SK-N-SH (cell line): ENCODE measurements around the gene TMEM62. TPM values are rescaled to one million over a fixed set of nuclear protein-coding genes. Genes with fewer than 3 reads are reported as not detected.

Source experiments
- CTCF ChIA-PET: fragments of 300-600, 350-600 bp; formaldehyde crosslinking; extraction: SDS; loops from one replicate; lab custom pipeline; 2021; lab: Yijun Ruan, JAX
- POLR2A ChIA-PET: fragments of 350-600 bp; sonication (Branson Sonifier 250); formaldehyde crosslinking; extraction: SDS; loops from one replicate; lab custom pipeline; 2020; ENCODE audit warnings: antibody characterized with exemption, inconsistent platforms; lab: Yijun Ruan, JAX
- DNase-seq: peaks from one replicate; pipeline ENCODE4 v3.0.0; 2012
- H2AFZ ChIP-seq: fragments of 200-600 bp; sonication (generic); 2 replicates; pipeline ENCODE4 v1.8.1; 2016; ENCODE audit warnings: antibody characterized with exemption, mild to moderate bottlenecking, low read depth
- H3F3A ChIP-seq: fragments of 200-600 bp; sonication (generic); replicated peaks from 2 replicates; pipeline ENCODE3; 2016; ENCODE audit warnings: antibody characterized with exemption, mild to moderate bottlenecking; ENCODE audit not compliant: insufficient read depth
- H3K27ac ChIP-seq, 2 experiments: fragments of 200-500 bp in 1 of 2; fragments of 200-600 bp in 1 of 2; sonication (Bioruptor generic) in 1 of 2; sonication (generic), shearing (Covaris generic) in 1 of 2; 2 replicates each; pipeline versions ENCODE4 v1.5.1 to v1.6.1; 2014 to 2016; ENCODE audit warnings: low read depth in 2 of 2, inconsistent platforms in 1 of 2, low read length in 1 of 2, mild to moderate bottlenecking in 1 of 2, mixed read lengths in 1 of 2
- H3K27me3 ChIP-seq: fragments of 200-600 bp; sonication (generic), shearing (Covaris generic); 2 replicates; pipeline ENCODE4 v1.6.1; 2016; ENCODE audit warnings: mixed run types; ENCODE audit not compliant: insufficient read depth
- H3K36me3 ChIP-seq, 2 experiments: fragments of 200-500 bp in 1 of 2; fragments of 200-600 bp in 1 of 2; sonication (Bioruptor generic) in 1 of 2; sonication (generic) in 1 of 2; replicated peaks in 1 of 2; 2 replicates each; pipeline versions ENCODE3 to v1.5.1; 2014 to 2016; ENCODE audit warnings: low read length in 1 of 2, mild to moderate bottlenecking in 1 of 2; ENCODE audit not compliant: insufficient read depth in 2 of 2, control insufficient read depth in 1 of 2
- H3K4me1 ChIP-seq, 2 experiments: fragments of 200-500 bp in 1 of 2; fragments of 200-600 bp in 1 of 2; sonication (Bioruptor generic) in 1 of 2; sonication (generic), shearing (Covaris generic) in 1 of 2; 2 replicates each; pipeline versions ENCODE4 v1.5.1 to v1.6.1; 2014 to 2016; ENCODE audit warnings: low read depth in 1 of 2, low read length in 1 of 2, mixed run types in 1 of 2; ENCODE audit not compliant: insufficient read depth in 2 of 2, control insufficient read depth in 1 of 2
- H3K4me2 ChIP-seq: fragments of 200-600 bp; sonication (generic), shearing (Covaris generic); 2 replicates; pipeline ENCODE4 v1.6.1; 2017; ENCODE audit warnings: mixed run types
- H3K4me3 ChIP-seq, 2 experiments: fragments of 200-500 bp in 1 of 2; fragments of 200-600 bp in 1 of 2; sonication (Bioruptor generic) in 1 of 2; sonication (generic), shearing (Covaris generic) in 1 of 2; 2 replicates each; pipeline versions ENCODE4 v1.5.1 to v1.8.1; 2014 to 2016; ENCODE audit warnings: low read depth in 2 of 2, inconsistent platforms in 1 of 2, low read length in 1 of 2, mild to moderate bottlenecking in 1 of 2, mixed read lengths in 1 of 2, moderate library complexity in 1 of 2
- H3K79me2 ChIP-seq: fragments of 200-600 bp; sonication (generic); 2 replicates; pipeline ENCODE4 v1.8.1; 2017; ENCODE audit warnings: mild to moderate bottlenecking; ENCODE audit not compliant: insufficient read depth
- H3K9ac ChIP-seq: fragments of 200-600 bp; sonication (generic); 2 replicates; pipeline ENCODE4 v1.6.1; 2017; ENCODE audit warnings: mixed run types
- H3K9me2 ChIP-seq: fragments of 200-600 bp; sonication (generic); 2 replicates; pipeline ENCODE4 v1.6.1; 2017; ENCODE audit warnings: mixed run types
- H3K9me3 ChIP-seq: fragments of 200-600 bp; sonication (generic); 2 replicates; pipeline ENCODE4 v1.6.1; 2017; ENCODE audit warnings: mixed run types, mild to moderate bottlenecking, moderate library complexity
- H4K20me1 ChIP-seq: fragments of 200-600 bp; sonication (generic); 2 replicates; pipeline ENCODE4 v1.6.1; 2017; ENCODE audit warnings: mild to moderate bottlenecking, mixed run types; ENCODE audit not compliant: insufficient read depth
- CHD2 ChIP-seq: fragments of 150-350 bp; IDR thresholded peaks from 2 replicates; pipeline ENCODE4 v1.6.1; 2018; ENCODE audit warnings: low read length; ENCODE audit not compliant: partially characterized antibody
- ELF1 ChIP-seq: IDR thresholded peaks from 2 replicates; pipeline ENCODE4 v1.4.0; 2012
- EP300 ChIP-seq, 2 experiments: IDR thresholded peaks; 2 replicates each; pipeline versions ENCODE4 v1.4.0 to v1.6.1; 2012; ENCODE audit warnings: borderline replicate concordance in 1 of 2, low read depth in 1 of 2, low read length in 1 of 2
- FOSL2 ChIP-seq: IDR thresholded peaks from 2 replicates; pipeline ENCODE4 v1.4.0; 2012; ENCODE audit warnings: low read depth, mild to moderate bottlenecking, moderate library complexity, borderline replicate concordance
- FOXJ3 ChIP-seq: sonication (generic); formaldehyde crosslinking; IDR thresholded peaks from 2 replicates; pipeline ENCODE4 v1.5.1; 2020; ENCODE audit warnings: mild to moderate bottlenecking, missing genetic modification reagents
- JUND ChIP-seq: IDR thresholded peaks from 2 replicates; pipeline ENCODE4 v1.4.0; 2012
- MEF2A ChIP-seq: IDR thresholded peaks from 2 replicates; pipeline ENCODE4 v1.4.0; 2012; ENCODE audit warnings: low read depth, borderline replicate concordance
- MXI1 ChIP-seq: IDR thresholded peaks from 2 replicates; pipeline ENCODE4 v1.6.1; 2012; ENCODE audit warnings: mild to moderate bottlenecking, low read depth, low read length, improper control_type of control experiment
- NFIC ChIP-seq: IDR thresholded peaks from 2 replicates; pipeline ENCODE4 v1.4.0; 2012; ENCODE audit warnings: borderline replicate concordance
- RAD21 ChIP-seq: IDR thresholded peaks from 2 replicates; pipeline ENCODE4 v1.6.1; 2012; ENCODE audit warnings: mild to moderate bottlenecking, low read length
- RFX5 ChIP-seq: IDR thresholded peaks from 2 replicates; pipeline ENCODE4 v1.6.1; 2012; ENCODE audit warnings: mild to moderate bottlenecking, improper control_type of control experiment, low read length
- RXRA ChIP-seq: IDR thresholded peaks from 2 replicates; pipeline ENCODE4 v1.4.0; 2012; ENCODE audit warnings: low read depth, mild to moderate bottlenecking, borderline replicate concordance
- TCF12 ChIP-seq: IDR thresholded peaks from 2 replicates; pipeline ENCODE4 v1.4.0; 2012
- TEAD4 ChIP-seq: IDR thresholded peaks from 2 replicates; pipeline ENCODE4 v1.4.0; 2012; ENCODE audit warnings: mild to moderate bottlenecking, borderline replicate concordance; ENCODE audit not compliant: insufficient read depth
- WGBS: methylation state at CpG from one replicate; pipeline ENCODE4 v1.1.6; 2017; ENCODE audit warnings: low lambda C conversion rate; 5-methylcytosine and 5-hydroxymethylcytosine counted together
- polyA plus RNA-seq, 3 experiments: library from polyadenylated mRNA; depleted of rRNA; stranded (reverse); fragments of >200 nt; gene quantifications; 2 replicates each; pipeline ENCODE4 v1.2.3, GENCODE V29; 2012
- TF ChIP-seq, protein P1 (sequence below): fragments of 150-350 bp; IDR thresholded peaks from 2 replicates; pipeline ENCODE4 v1.6.1; 2016; ENCODE audit warnings: mild to moderate bottlenecking, low read depth, low read length
- TF ChIP-seq, protein P2 (sequence below): fragments of 200-600 bp; sonication (generic); IDR thresholded peaks from 2 replicates; pipeline ENCODE4 v1.6.1; 2017; ENCODE audit warnings: antibody characterized with exemption, mild to moderate bottlenecking, moderate library complexity

The TMEM62 gene
- polyA plus RNA-seq, 1 of the 3 experiments (the other 2 are of a cell fraction): 3.3 TPM

GRCh38 chr15:43144512-43144911 is 11.1 kb downstream of the TMEM62 start:
- POLR2A ChIA-PET: no interaction called here
- TF ChIP-seq TCF12 (no peak), TEAD4 (no peak), RAD21 (no peak), ELF1 (no peak), JUND (no peak), MEF2A (no peak), CHD2 (no peak)
- TF ChIP-seq, protein P1, sequence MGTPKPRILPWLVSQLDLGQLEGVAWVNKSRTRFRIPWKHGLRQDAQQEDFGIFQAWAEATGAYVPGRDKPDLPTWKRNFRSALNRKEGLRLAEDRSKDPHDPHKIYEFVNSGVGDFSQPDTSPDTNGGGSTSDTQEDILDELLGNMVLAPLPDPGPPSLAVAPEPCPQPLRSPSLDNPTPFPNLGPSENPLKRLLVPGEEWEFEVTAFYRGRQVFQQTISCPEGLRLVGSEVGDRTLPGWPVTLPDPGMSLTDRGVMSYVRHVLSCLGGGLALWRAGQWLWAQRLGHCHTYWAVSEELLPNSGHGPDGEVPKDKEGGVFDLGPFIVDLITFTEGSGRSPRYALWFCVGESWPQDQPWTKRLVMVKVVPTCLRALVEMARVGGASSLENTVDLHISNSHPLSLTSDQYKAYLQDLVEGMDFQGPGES: no peak
- CTCF ChIA-PET: no interaction called here
- no peak for DNase-seq
- no peaks in the 10 kb centered on the region for H3K4me1 ChIP-seq
- H3F3A ChIP-seq: peaks cover 11% of the 10 kb centered on the region
- H3K36me3 ChIP-seq: peaks cover 33 to 41% of the 10 kb centered on the region in 2 experiments
- H3K4me2 ChIP-seq: no peak overlapping the region
- H4K20me1 ChIP-seq: no peaks in the 10 kb centered on the region
- no peaks in the 10 kb centered on the region for H3K27me3 ChIP-seq
- H3K9ac ChIP-seq: no peak overlapping the region
- H3K27ac ChIP-seq: no peak overlapping the region
- no peak overlapping the region for H3K4me3 ChIP-seq
- no peak overlapping the region for H2AFZ ChIP-seq
- H3K9me2 ChIP-seq: no peaks in the 10 kb centered on the region
- no peaks in the 10 kb centered on the region for H3K79me2 ChIP-seq
- H3K9me3 ChIP-seq: no peaks in the 10 kb centered on the region

DNA sequence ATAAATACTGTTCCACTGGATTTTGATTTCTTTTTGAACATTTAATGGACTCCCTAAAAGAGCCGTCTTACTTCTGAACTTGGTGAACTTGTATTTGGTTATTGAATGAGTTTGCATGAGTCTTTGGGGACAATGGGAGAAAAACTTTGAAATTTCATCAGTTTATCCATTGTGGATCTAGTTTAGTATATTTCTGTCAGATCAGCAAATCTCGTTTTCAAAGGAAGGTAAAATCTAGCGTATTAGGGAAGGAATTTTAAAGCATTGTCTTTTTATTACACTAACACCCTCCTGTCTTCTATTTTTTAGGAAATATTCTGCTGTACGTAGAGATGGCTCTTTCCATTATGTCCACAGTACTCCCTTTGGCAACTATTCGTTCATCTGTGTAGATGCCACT is 12.8 kb downstream of the TMEM62 start:
- WGBS: 94% methylated on average over 5 of the region's 5 CpGs
- Histone ChIP-seq H3K9me2 (no peaks in the 10 kb centered on the region), H3K4me2 (no peak overlapping the region), H3F3A (peaks cover 27% of the 10 kb centered on the region), H3K27me3 (no peaks in the 10 kb centered on the region), H4K20me1 (no peaks in the 10 kb centered on the region), H3K4me3 (no peak overlapping the region), H3K79me2 (no peaks in the 10 kb centered on the region), H3K9me3 (no peaks in the 10 kb centered on the region), H3K9ac (no peak overlapping the region), H3K36me3 (peaks cover 28 to 30% of the 10 kb centered on the region in 2 experiments), H2AFZ (no peak overlapping the region), H3K4me1 (peaks cover 0 to 6% of the 10 kb centered on the region in 2 experiments; a peak in 1 of 4 replicates), H3K27ac (no peak overlapping the region)
- ChIA-PET POLR2A (no interaction called here), CTCF (no interaction called here)
- TF ChIP-seq FOSL2 (no peak), FOXJ3 (CRISPR knock-in tag) (no peak), MXI1 (no peak), NFIC (no peak), RFX5 (no peak), RXRA (no peak), TCF12 (no peak), EP300 (IDR thresholded peaks at IDR 0.05; ENCODE audit: borderline replicate concordance in 1 of 2, low read depth in 1 of 2, low read length in 1 of 2) (no peak), JUND (no peak), ELF1 (no peak)
- TF ChIP-seq, protein P1: no peak
- TF ChIP-seq, protein P2, sequence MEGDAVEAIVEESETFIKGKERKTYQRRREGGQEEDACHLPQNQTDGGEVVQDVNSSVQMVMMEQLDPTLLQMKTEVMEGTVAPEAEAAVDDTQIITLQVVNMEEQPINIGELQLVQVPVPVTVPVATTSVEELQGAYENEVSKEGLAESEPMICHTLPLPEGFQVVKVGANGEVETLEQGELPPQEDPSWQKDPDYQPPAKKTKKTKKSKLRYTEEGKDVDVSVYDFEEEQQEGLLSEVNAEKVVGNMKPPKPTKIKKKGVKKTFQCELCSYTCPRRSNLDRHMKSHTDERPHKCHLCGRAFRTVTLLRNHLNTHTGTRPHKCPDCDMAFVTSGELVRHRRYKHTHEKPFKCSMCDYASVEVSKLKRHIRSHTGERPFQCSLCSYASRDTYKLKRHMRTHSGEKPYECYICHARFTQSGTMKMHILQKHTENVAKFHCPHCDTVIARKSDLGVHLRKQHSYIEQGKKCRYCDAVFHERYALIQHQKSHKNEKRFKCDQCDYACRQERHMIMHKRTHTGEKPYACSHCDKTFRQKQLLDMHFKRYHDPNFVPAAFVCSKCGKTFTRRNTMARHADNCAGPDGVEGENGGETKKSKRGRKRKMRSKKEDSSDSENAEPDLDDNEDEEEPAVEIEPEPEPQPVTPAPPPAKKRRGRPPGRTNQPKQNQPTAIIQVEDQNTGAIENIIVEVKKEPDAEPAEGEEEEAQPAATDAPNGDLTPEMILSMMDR: no peak
- DNase-seq: no peak
